ENCODE measurements around the gene IL18BP.

Gene IL18BP

GRCh38 chr11:71997594-71997993 is 1.1 kb upstream of the IL18BP start:
- no peak for DNase-seq

- no peak for DNase-seq
Measured at GRCh38 chr11:71998061-71998460, 648 bp upstream of the IL18BP start.

- no peak for DNase-seq
Measured at GRCh38 chr11:71999362-71999761, 653 bp downstream of the IL18BP start.

- DNase-seq: no peak
Measured at GRCh38 chr11:71999798-72000197, 1.1 kb downstream of the IL18BP start.

GRCh38 chr11:72000202-72000867 is 1.6 kb downstream of the IL18BP start:
- no peak for DNase-seq

- no peak for DNase-seq
Measured at GRCh38 chr11:72001285-72001684, 2.6 kb downstream of the IL18BP start.

GRCh38 chr11:72001834-72002591 is 3.3 kb downstream of the IL18BP start:
- DNase-seq: no peak

GRCh38 chr11:72002841-72003775 is 4.4 kb downstream of the IL18BP start:
- no peak for DNase-seq

GRCh38 chr11:72003776-72004171 is 5.1 kb downstream of the IL18BP start:
- DNase-seq: no peak

- DNase-seq: no peak
Measured at GRCh38 chr11:72004515-72005346, 6.0 kb downstream of the IL18BP start.

GRCh38 chr11:72005347-72006260 is 6.9 kb downstream of the IL18BP start:
- no peak for DNase-seq

- no peak for DNase-seq
Measured at GRCh38 chr11:72006309-72007088, 7.8 kb downstream of the IL18BP start.

- DNase-seq: no peak
Measured at GRCh38 chr11:72007089-72007476, 8.4 kb downstream of the IL18BP start.

- DNase-seq: no peak
Measured at GRCh38 chr11:72007587-72007986, 8.9 kb downstream of the IL18BP start.

GRCh38 chr11:72008728-72009127 is 10.0 kb downstream of the IL18BP start:
- DNase-seq: no peak

- DNase-seq: no peak
Measured at GRCh38 chr11:72009156-72009555, 10.4 kb downstream of the IL18BP start.

GRCh38 chr11:72010529-72011233 is 12.0 kb downstream of the IL18BP start:
- no peak for DNase-seq

- no peak for DNase-seq
Measured at GRCh38 chr11:72012091-72012630, 13.5 kb downstream of the IL18BP start.

- no peak for DNase-seq
Measured at GRCh38 chr11:72012897-72013721, 14.4 kb downstream of the IL18BP start.

Data from CD4-positive, alpha-beta T cell treated with Interleukin-17A for 1 hour (primary cell).